KMS-11 (cell line): ENCODE data around the gene SDHAF3.

ENCODE experiments used
- H2AFZ ChIP-seq: fragments of 200-600 bp; sonication (generic); 2 replicates; pipeline ENCODE4 v1.6.1; 2016; ENCODE audit warnings: antibody characterized with exemption, mixed run types, low read depth
- H3K27ac ChIP-seq: fragments of 200-600 bp; sonication (generic); 2 replicates; pipeline ENCODE4 v1.6.1; 2016; ENCODE audit warnings: mild to moderate bottlenecking, mixed run types
- H3K27me3 ChIP-seq: fragments of 200-600 bp; sonication (generic); 2 replicates; pipeline ENCODE4 v1.6.1; 2017; ENCODE audit warnings: mild to moderate bottlenecking, low read depth, mixed run types, moderate library complexity; ENCODE audit not compliant: insufficient read depth
- H3K36me3 ChIP-seq: fragments of 200-600 bp; sonication (generic); 2 replicates; pipeline ENCODE4 v1.6.1; 2017; ENCODE audit warnings: mild to moderate bottlenecking, mixed run types; ENCODE audit not compliant: insufficient read depth
- H3K4me1 ChIP-seq: fragments of 200-600 bp; sonication (generic); 2 replicates; pipeline ENCODE4 v1.6.1; 2016; ENCODE audit warnings: mild to moderate bottlenecking, low read depth, mixed run types; ENCODE audit not compliant: poor library complexity, severe bottlenecking
- H3K4me2 ChIP-seq: fragments of 200-600 bp; sonication (generic); 2 replicates; pipeline ENCODE4 v1.7.0; 2016; ENCODE audit warnings: mild to moderate bottlenecking, mixed run types
- H3K4me3 ChIP-seq: fragments of 200-600 bp; sonication (generic); IDR thresholded peaks from 2 replicates; pipeline ENCODE4 v1.6.1; 2017; ENCODE audit warnings: low read depth, low read length, mixed read lengths; ENCODE audit not compliant: insufficient read depth
- H3K79me2 ChIP-seq: fragments of 200-600 bp; sonication (generic); 2 replicates; pipeline ENCODE4 v1.6.1; 2016; ENCODE audit warnings: low read depth, mixed run types; ENCODE audit not compliant: insufficient read depth
- H3K9ac ChIP-seq: fragments of 200-600 bp; sonication (generic); 2 replicates; pipeline ENCODE4 v1.6.1; 2016; ENCODE audit warnings: mild to moderate bottlenecking, mixed run types
- H4K20me1 ChIP-seq: fragments of 200-600 bp; sonication (generic); 2 replicates; pipeline ENCODE4 v1.6.1; 2016; ENCODE audit warnings: mild to moderate bottlenecking, mixed run types; ENCODE audit not compliant: insufficient read depth
- TF ChIP-seq, protein P1 (sequence below): fragments of 200-600 bp; sonication (generic); conservative IDR thresholded peaks from 2 replicates; pipeline ENCODE4 v1.6.1; 2017; ENCODE audit warnings: low read depth, mild to moderate bottlenecking, antibody characterized with exemption, low read length, moderate library complexity, mixed read lengths

Gene SDHAF3

GRCh38 chr7:97126483-97127171 is 9.1 kb downstream of the SDHAF3 start:
- Histone ChIP-seq H3K27ac (no peak overlapping the region), H3K4me3 (no peak overlapping the region), H3K27me3 (no peaks in the 10 kb centered on the region), H3K36me3 (no peaks in the 10 kb centered on the region), H3K9ac (no peak overlapping the region), H3K79me2 (peaks cover 25% of the 10 kb centered on the region; the same call in 1 of the 2 replicates), H3K4me1 (no peaks in the 10 kb centered on the region), H4K20me1 (0 out of 2 replicates have a peak, but pooled peaks cover 4% of the 10 kb centered on the region), H3K4me2 (no peak overlapping the region), H2AFZ (no peak overlapping the region)
- TF ChIP-seq, protein P1, sequence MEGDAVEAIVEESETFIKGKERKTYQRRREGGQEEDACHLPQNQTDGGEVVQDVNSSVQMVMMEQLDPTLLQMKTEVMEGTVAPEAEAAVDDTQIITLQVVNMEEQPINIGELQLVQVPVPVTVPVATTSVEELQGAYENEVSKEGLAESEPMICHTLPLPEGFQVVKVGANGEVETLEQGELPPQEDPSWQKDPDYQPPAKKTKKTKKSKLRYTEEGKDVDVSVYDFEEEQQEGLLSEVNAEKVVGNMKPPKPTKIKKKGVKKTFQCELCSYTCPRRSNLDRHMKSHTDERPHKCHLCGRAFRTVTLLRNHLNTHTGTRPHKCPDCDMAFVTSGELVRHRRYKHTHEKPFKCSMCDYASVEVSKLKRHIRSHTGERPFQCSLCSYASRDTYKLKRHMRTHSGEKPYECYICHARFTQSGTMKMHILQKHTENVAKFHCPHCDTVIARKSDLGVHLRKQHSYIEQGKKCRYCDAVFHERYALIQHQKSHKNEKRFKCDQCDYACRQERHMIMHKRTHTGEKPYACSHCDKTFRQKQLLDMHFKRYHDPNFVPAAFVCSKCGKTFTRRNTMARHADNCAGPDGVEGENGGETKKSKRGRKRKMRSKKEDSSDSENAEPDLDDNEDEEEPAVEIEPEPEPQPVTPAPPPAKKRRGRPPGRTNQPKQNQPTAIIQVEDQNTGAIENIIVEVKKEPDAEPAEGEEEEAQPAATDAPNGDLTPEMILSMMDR = no peak

GRCh38 chr7:97128736-97129135 is 11.2 kb downstream of the SDHAF3 start:
- Histone ChIP-seq H3K27me3 (no peaks in the 10 kb centered on the region), H4K20me1 (0 out of 2 replicates have a peak, but pooled peaks cover 4% of the 10 kb centered on the region), H3K4me3 (no peak overlapping the region), H2AFZ (no peak overlapping the region), H3K79me2 (peaks cover 11% of the 10 kb centered on the region; the same call in 1 of the 2 replicates), H3K27ac (no peak overlapping the region), H3K4me2 (no peak overlapping the region), H3K36me3 (no peaks in the 10 kb centered on the region), H3K9ac (no peak overlapping the region), H3K4me1 (no peaks in the 10 kb centered on the region)
- TF ChIP-seq, protein P1 = no peak

GRCh38 chr7:97130417-97131139 is 13.1 kb downstream of the SDHAF3 start:
- Histone ChIP-seq H3K36me3 (no peaks in the 10 kb centered on the region), H3K27me3 (no peaks in the 10 kb centered on the region), H3K9ac (no peak overlapping the region), H3K4me2 (no peak overlapping the region), H3K27ac (no peak overlapping the region), H2AFZ (no peak overlapping the region), H3K79me2 (peaks cover 10% of the 10 kb centered on the region; the same call in 1 of the 2 replicates), H3K4me3 (no peak overlapping the region), H4K20me1 (0 out of 2 replicates have a peak, but pooled peaks cover 4% of the 10 kb centered on the region), H3K4me1 (peaks cover 5% of the 10 kb centered on the region)
- TF ChIP-seq, protein P1 = no peak

DNA sequence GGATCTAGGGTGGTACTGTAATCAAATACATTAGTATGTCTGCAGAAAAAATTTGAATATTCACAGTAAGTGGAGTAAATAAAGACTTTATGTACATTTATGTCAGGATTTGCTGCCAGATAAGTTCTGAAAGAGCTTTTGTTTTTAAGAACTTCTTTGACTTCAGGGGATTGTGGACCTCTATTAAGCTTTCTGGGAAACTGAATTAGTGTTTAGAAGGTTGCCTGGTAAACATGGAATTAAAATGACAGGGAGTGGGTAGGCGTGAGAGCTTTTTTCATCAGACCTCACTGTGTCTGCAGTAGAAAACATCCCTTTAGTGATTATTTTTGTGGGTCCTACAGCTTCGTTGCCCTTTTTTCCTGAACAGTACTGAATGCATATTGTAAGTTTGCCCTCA is 15.7 kb downstream of the SDHAF3 start:
- Histone ChIP-seq H4K20me1 (0 out of 2 replicates have a peak, but pooled peaks cover 4% of the 10 kb centered on the region), H3K79me2 (peaks cover 10% of the 10 kb centered on the region; the same call in 1 of the 2 replicates), H3K36me3 (no peaks in the 10 kb centered on the region), H2AFZ (no peak overlapping the region), H3K4me3 (no peak overlapping the region), H3K4me1 (peaks cover 5% of the 10 kb centered on the region), H3K4me2 (no peak overlapping the region), H3K27me3 (no peaks in the 10 kb centered on the region), H3K27ac (no peak overlapping the region), H3K9ac (no peak overlapping the region)
- TF ChIP-seq, protein P1 = no peak
